D721Med (cell line): ENCODE data around the gene CENATAC.

Source experiments
- DNase-seq: peaks from one replicate; pipeline ENCODE4 v3.0.0; 2011; ENCODE audit warnings: low spot score; ENCODE audit not compliant: insufficient read length
- FAIRE-seq: peaks from 2 replicates; lab custom pipeline; 2011; peaks lifted over from hg19 to GRCh38; lab: Jason Lieb, UNC
- CTCF ChIP-seq: IDR thresholded peaks from 2 replicates; pipeline ENCODE4 v1.5.1; 2012; ENCODE audit warnings: mild to moderate bottlenecking, control low read depth; ENCODE audit not compliant: insufficient read depth; ENCODE audit errors: missing control alignments

The CENATAC gene

GRCh38 chr11:119046489-119046888 lies 48.6 kb downstream of the CENATAC start:
- DNase-seq: no peak
- FAIRE-seq: no peak
- no peak for TF ChIP-seq CTCF

- DNase-seq (no peak), FAIRE-seq (no peak)
- TF ChIP-seq CTCF: no peak
Observed at GRCh38 chr11:119047205-119047604, 49.3 kb downstream of the CENATAC start.

GRCh38 chr11:119048644-119049043 lies 50.7 kb downstream of the CENATAC start:
- no peak for DNase-seq
- TF ChIP-seq CTCF: no peak
- FAIRE-seq: no peak

- DNase-seq: no peak
- FAIRE-seq: no peak
- no peak for TF ChIP-seq CTCF
Observed at GRCh38 chr11:119049081-119049480, 51.1 kb downstream of the CENATAC start.

GRCh38 chr11:119051440-119052162 lies 53.7 kb downstream of the CENATAC start:
- no peak for DNase-seq
- no peak for TF ChIP-seq CTCF
- FAIRE-seq: no peak

GRCh38 chr11:119052163-119052814 lies 54.4 kb downstream of the CENATAC start:
- DNase-seq: no peak
- no peak for TF ChIP-seq CTCF
- FAIRE-seq: no peak

GRCh38 chr11:119054418-119054817 lies 56.5 kb downstream of the CENATAC start:
- FAIRE-seq (no peak), DNase-seq (no peak)
- no peak for TF ChIP-seq CTCF
